ENCODE measurements around the gene HNRNPR.

HNRNPR gene

DNA sequence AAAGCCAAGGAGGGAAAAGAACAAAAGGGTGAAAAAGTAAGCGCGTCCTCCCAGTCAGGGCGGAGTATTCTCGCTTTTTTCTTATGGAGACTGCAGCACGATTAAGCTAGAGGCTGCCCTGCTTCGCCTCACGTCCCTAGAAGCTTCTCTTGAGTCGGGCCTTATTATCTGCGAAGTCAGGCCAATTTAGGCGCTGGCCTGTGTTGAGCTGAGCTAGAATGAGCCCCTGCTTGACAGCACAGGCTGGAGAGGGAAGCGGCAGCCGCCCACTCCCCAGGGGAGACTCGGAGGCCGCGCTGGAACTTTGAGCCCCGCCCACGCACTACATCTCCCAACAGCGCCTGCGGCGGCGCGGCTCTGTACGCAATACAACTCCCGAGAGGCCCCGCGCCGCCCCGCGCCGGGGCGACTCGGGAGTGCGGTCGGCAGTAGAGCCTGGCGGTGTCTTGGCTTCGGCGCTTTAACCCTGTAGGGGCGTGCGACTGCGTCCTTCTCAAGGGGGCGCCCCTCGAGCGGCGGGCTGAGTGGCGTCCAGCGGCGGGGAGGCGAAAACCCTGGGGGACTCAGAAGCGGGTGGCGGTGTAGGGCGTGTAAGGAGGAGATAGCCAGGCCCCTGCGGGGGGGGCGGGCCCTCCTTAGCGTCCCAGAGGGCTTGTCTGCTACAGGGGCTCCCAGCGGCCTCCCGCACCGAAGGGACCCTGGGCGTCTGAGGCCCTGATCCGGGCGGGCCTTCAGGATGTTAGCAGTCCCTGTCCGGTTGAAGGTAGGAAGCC lies 24.7 kb upstream of the HNRNPR start:
- H3K4me1 ChIP-seq (ENCODE audit: control insufficient read depth, insufficient read depth, low read length) = peaks cover 7% of the 10 kb centered on the region; the same call in 1 of the 2 replicates

DNA sequence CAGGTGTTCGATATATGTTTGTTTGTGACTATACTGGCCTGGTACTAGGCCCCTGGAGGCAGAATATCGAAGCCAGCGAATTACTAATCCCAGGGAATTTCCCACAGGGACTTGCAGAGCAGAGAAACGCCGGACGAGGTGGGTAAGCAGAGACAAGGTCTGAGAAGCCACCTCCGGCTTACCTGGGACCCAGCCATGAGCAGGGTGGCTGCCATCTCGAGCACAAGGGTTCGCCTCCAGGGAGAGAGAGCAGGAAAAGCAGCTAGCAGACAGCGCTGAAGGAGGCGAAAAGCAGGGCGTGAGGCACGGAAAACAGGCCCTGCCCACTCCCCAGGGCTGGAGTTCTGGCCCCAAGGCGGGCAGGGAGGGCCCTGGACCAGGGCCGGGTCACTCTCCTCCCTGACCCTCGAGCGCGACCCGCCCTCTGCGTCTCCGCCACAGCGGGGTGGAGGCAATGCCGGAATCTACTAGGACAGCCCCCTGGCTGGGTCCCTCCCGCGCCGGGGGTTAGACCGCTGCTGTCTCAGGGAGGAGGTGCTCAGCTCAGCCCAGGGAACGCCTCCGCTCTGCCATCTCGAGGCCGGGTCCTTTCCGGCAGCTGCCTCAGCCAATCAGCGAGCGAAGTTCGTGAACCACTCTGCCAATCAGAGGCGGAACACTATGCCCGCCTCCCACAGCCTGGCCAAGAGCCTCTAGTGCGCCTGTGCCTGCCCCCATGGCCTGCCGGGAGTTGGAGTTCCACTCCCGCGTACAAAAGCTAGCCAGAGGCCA lies 23.9 kb upstream of the HNRNPR start:
- Histone ChIP-seq H3K4me1 (ENCODE audit: control insufficient read depth, insufficient read depth, low read length) (peaks cover 7% of the 10 kb centered on the region; the same call in 1 of the 2 replicates), H3K36me3 (ENCODE audit: control insufficient read depth, insufficient read depth, low read length) (no peaks in the 10 kb centered on the region), H3K4me3 (ENCODE audit: low read length) (peak overlapping the region; percentile 65), H3K27ac (ENCODE audit: low read length) (no peak overlapping the region), H3K27me3 (ENCODE audit: control insufficient read depth, insufficient read depth, low read length) (peaks cover 47% of the 10 kb centered on the region), H3K9me3 (ENCODE audit: control insufficient read depth, insufficient read depth, low read length) (peaks cover under 1% of the 10 kb centered on the region)
- WGBS (ENCODE audit: insufficient coverage, insufficient read length) = no CpG with 5 or more reads among the region's 41 CpGs
- peak; percentile 98 for DNase-seq (ENCODE audit: low read depth, low spot score)

More for the DNA sequence above, 24.7 kb upstream of the HNRNPR start:
- WGBS (ENCODE audit: insufficient coverage, insufficient read length) = no CpG with 5 or more reads among the region's 61 CpGs
- peak; percentile 75 for DNase-seq (ENCODE audit: low read depth, low spot score)
- H3K9me3 ChIP-seq (ENCODE audit: control insufficient read depth, insufficient read depth, low read length) = no peaks in the 10 kb centered on the region
- peak overlapping the region; percentile 65; the same call in 1 of the 2 replicates for H3K4me3 ChIP-seq (ENCODE audit: low read length)
- H3K27ac ChIP-seq (ENCODE audit: low read length) = no peak overlapping the region
- H3K27me3 ChIP-seq (ENCODE audit: control insufficient read depth, insufficient read depth, low read length) = peaks cover 51% of the 10 kb centered on the region
- no peaks in the 10 kb centered on the region for H3K36me3 ChIP-seq (ENCODE audit: control insufficient read depth, insufficient read depth, low read length)

DNA sequence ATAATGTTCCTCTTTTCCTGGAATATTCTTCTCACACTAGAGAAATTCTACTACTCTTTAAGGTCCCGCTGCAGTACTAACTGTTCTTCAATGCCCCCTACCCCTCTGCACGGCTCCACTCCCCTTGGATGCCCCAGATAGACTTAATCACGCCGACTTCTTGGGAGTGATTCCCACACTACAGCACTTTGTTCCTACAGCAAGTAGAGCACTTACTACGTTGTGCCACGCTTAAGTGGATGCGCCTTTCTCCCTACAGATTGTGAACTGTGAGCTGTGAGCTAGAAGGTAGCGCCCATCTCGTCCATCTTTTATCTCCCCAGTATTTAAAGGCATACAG lies 23.3 kb upstream of the HNRNPR start:
- Histone ChIP-seq H3K9me3 (ENCODE audit: control insufficient read depth, insufficient read depth, low read length) (peaks cover 5% of the 10 kb centered on the region), H3K4me3 (ENCODE audit: low read length) (no peak overlapping the region; the same call in 1 of the 2 replicates), H3K36me3 (ENCODE audit: control insufficient read depth, insufficient read depth, low read length) (no peaks in the 10 kb centered on the region), H3K27ac (ENCODE audit: low read length) (no peak overlapping the region), H3K4me1 (ENCODE audit: control insufficient read depth, insufficient read depth, low read length) (peaks cover 7% of the 10 kb centered on the region; the same call in 1 of the 2 replicates), H3K27me3 (ENCODE audit: control insufficient read depth, insufficient read depth, low read length) (peaks cover 43% of the 10 kb centered on the region)
- no CpG with 5 or more reads among the region's 9 CpGs for WGBS (ENCODE audit: insufficient coverage, insufficient read length)
- no peak for DNase-seq (ENCODE audit: low read depth, low spot score)

DNA sequence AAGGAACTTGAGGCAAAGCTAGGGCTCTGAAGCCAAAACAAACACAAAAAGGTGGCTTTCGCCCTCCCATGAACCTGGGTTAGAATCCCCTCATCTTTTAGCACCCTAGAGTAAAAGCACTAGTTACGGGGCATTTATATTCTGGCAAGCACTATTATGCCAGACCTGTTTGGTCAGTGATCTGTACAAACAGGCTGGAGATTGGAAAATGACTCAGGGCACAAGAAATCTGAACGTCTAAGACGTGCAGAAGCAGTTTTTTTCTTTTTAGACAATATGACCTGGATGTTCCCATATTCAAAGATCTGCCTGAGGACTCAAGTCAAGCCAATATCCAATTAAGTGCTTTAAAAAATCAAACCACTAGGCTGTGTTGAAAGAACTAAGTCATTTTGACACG lies 22.5 kb upstream of the HNRNPR start:
- Histone ChIP-seq H3K4me3 (ENCODE audit: low read length) (no peak overlapping the region), H3K36me3 (ENCODE audit: control insufficient read depth, insufficient read depth, low read length) (0 out of 2 replicates have a peak, but pooled peaks cover 3% of the 10 kb centered on the region), H3K9me3 (ENCODE audit: control insufficient read depth, insufficient read depth, low read length) (peaks cover 12% of the 10 kb centered on the region), H3K4me1 (ENCODE audit: control insufficient read depth, insufficient read depth, low read length) (0 out of 2 replicates have a peak, but pooled peaks cover 3% of the 10 kb centered on the region), H3K27ac (ENCODE audit: low read length) (no peak overlapping the region), H3K27me3 (ENCODE audit: control insufficient read depth, insufficient read depth, low read length) (peaks cover 36% of the 10 kb centered on the region)
- DNase-seq (ENCODE audit: low read depth, low spot score) = no peak
- no CpG with 5 or more reads among the region's 5 CpGs for whole genome bisulfite sequencing (ENCODE audit: insufficient coverage, insufficient read length)

DNA sequence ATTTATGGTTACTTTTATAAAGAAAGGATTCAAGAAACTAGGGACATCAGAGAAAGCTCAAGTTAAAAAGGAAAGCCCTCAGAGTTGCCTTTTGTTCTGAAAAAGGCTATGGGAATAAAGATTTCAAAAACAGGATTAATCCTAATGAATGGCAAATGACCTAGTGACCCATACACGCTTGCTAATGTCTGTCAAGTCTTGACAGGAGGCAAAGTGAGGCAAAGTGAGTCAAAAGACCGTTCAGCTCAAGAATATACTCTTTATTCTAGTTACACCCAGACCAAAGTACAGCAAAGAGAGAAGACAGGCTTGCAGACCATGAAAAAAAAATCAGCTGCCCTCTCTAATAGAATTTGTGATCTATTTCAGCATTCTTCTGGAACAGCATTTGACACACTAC lies 22.1 kb upstream of the HNRNPR start:
- no CpG with 5 or more reads among the region's 2 CpGs for WGBS (ENCODE audit: insufficient coverage, insufficient read length)

DNA sequence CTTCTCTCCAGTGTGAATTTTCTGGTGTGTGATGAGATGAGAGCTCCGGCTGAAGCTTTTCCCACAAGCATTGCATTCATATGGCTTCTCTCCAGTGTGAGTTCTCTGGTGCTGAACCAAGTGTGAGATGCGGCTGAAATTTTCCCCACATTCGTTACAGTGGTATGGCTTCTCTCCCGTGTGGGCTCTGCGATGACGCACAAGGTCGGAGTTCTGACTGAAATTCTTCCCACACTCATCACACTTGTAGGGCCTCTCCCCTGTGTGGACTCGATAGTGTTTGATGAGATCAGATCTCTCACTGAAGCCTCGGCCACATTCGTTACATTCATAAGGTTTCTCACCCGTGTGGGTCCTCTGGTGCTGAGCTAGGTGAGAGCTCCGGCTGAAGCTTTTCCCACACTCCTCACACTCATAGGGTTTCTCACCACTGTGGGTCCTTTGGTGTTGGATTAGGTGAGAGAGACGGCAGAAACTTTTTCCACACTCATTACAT lies 18.2 kb upstream of the HNRNPR start:
- Histone ChIP-seq H3K4me3 (ENCODE audit: low read length) (no peak overlapping the region), H3K4me1 (ENCODE audit: control insufficient read depth, insufficient read depth, low read length) (no peaks in the 10 kb centered on the region), H3K27me3 (ENCODE audit: control insufficient read depth, insufficient read depth, low read length) (peaks cover 43% of the 10 kb centered on the region), H3K36me3 (ENCODE audit: control insufficient read depth, insufficient read depth, low read length) (0 out of 2 replicates have a peak, but pooled peaks cover 3% of the 10 kb centered on the region), H3K27ac (ENCODE audit: low read length) (no peak overlapping the region), H3K9me3 (ENCODE audit: control insufficient read depth, insufficient read depth, low read length) (peaks cover 26% of the 10 kb centered on the region)
- WGBS (ENCODE audit: insufficient coverage, insufficient read length) = no CpG with 5 or more reads among the region's 13 CpGs
- DNase-seq (ENCODE audit: low read depth, low spot score) = no peak

More for the DNA sequence above, 22.1 kb upstream of the HNRNPR start:
- Histone ChIP-seq H3K4me1 (ENCODE audit: control insufficient read depth, insufficient read depth, low read length) (0 out of 2 replicates have a peak, but pooled peaks cover under 1% of the 10 kb centered on the region), H3K27me3 (ENCODE audit: control insufficient read depth, insufficient read depth, low read length) (peaks cover 37% of the 10 kb centered on the region), H3K4me3 (ENCODE audit: low read length) (no peak overlapping the region), H3K27ac (ENCODE audit: low read length) (no peak overlapping the region), H3K9me3 (ENCODE audit: control insufficient read depth, insufficient read depth, low read length) (peaks cover 17% of the 10 kb centered on the region), H3K36me3 (ENCODE audit: control insufficient read depth, insufficient read depth, low read length) (0 out of 2 replicates have a peak, but pooled peaks cover 3% of the 10 kb centered on the region)
- DNase-seq (ENCODE audit: low read depth, low spot score) = no peak

DNA sequence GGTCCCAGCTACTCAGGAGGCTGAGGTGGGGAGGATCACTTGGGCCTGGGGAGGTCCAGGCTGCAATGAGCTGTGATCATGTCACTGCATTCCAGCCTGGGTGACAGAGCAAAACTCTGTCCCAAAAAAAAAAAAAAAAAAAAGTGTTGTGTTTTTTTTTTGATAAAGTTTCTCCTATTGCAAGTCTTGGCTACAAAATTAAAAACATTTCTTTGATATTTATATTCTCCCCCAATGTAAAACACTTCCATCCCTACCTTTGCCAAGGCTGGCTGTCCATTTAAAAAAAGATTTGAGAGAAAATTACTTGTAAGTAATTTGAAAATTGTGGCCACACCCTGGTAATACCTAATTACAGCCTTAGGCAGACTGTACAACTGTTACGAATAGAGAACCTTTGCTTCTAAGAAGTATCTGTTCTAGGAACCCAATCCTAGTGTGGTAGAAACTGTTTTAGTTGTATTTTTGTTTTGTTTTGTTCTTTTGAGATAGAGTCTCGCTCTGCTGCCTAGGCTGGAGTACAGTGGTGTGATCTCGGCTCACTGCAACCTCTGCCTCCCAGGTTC lies 14.3 kb upstream of the HNRNPR start:
- Histone ChIP-seq H3K27me3 (ENCODE audit: control insufficient read depth, insufficient read depth, low read length) (peaks cover 66% of the 10 kb centered on the region), H3K9me3 (ENCODE audit: control insufficient read depth, insufficient read depth, low read length) (peaks cover 26% of the 10 kb centered on the region), H3K27ac (ENCODE audit: low read length) (no peak overlapping the region), H3K4me1 (ENCODE audit: control insufficient read depth, insufficient read depth, low read length) (no peaks in the 10 kb centered on the region), H3K36me3 (ENCODE audit: control insufficient read depth, insufficient read depth, low read length) (0 out of 2 replicates have a peak, but pooled peaks cover 3% of the 10 kb centered on the region), H3K4me3 (ENCODE audit: low read length) (no peak overlapping the region)
- no peak for DNase-seq (ENCODE audit: low read depth, low spot score)
- WGBS (ENCODE audit: insufficient coverage, insufficient read length) = no CpG with 5 or more reads among the region's 3 CpGs

DNA sequence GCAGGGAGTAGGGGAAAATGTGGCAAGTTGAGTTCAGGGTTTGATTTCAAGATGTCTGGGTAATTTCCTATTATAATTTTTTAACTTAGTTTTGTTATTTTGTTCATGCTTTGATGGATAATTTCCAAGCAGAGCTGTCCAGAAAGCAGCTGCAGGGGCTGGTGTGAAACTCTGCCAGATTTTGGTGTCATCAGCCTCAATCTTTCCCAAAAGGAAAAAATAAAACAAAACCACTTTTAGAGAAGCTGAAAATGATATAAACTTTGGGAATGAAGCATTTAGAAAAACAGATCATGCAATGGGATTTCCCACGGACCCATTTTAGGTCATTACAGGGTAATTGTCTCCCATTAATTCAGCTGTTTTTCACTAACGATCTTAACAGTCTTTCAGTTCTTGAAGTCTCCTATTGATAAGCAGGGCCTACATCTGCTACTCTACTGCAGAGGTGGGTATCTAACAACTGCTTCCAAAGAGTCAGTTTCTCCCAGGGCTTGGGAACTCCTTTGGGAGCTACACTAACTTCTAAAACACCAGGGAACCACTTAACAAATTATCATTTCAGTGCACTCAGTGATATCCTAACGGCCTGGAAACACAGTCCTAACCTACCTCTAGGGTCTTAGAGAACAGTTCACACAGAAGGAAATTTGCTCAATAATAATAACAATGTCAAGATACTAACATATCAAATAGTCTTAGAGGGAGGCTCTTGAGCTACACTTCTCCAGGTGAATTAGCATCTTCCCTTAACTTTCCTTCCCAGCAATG lies 13.2 kb upstream of the HNRNPR start:
- no CpG with 5 or more reads among the region's 3 CpGs for WGBS (ENCODE audit: insufficient coverage, insufficient read length)
- no peak overlapping the region for H3K27ac ChIP-seq (ENCODE audit: low read length)
- DNase-seq (ENCODE audit: low read depth, low spot score) = peak; percentile 57

DNA sequence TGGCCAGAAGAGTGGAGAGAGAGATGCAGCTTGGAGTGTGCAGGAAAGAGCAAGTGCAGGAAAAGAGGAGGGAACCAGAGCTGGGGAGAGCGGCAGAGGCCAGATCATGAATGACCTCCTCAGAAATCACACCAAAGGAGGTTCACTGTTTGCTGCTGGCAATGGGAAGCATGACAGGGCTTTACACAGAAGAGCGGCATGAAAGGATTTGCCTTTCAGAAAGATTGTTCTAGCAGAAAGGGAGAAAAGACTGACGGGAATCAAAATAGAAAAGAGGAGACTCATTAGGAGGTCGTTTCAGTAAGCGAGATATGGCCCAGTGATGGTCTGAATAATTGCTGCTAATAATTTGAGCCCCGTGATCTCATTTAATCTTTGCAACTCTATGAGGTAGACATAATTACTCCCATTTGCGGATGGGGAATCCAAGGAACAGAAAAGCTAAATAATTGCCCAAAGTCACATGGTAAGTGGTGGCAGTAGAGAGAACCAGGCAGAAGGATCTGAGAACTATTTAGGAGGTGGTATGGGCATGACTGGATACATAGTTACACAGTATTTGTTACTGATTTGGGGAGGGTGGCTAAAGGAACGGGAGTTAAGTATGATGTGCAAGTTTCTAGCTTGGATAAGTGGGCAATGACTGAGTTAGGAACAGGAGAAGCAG lies 12.5 kb upstream of the HNRNPR start:
- Histone ChIP-seq H3K9me3 (ENCODE audit: control insufficient read depth, insufficient read depth, low read length) (peaks cover 14% of the 10 kb centered on the region), H3K27me3 (ENCODE audit: control insufficient read depth, insufficient read depth, low read length) (peaks cover 76% of the 10 kb centered on the region), H3K4me3 (ENCODE audit: low read length) (no peak overlapping the region), H3K36me3 (ENCODE audit: control insufficient read depth, insufficient read depth, low read length) (no peaks in the 10 kb centered on the region), H3K4me1 (ENCODE audit: control insufficient read depth, insufficient read depth, low read length) (no peaks in the 10 kb centered on the region), H3K27ac (ENCODE audit: low read length) (no peak overlapping the region)
- DNase-seq (ENCODE audit: low read depth, low spot score) = no peak
- WGBS (ENCODE audit: insufficient coverage, insufficient read length) = no CpG with 5 or more reads among the region's 8 CpGs

More for the DNA sequence above, 13.2 kb upstream of the HNRNPR start:
- no peaks in the 10 kb centered on the region for H3K4me1 ChIP-seq (ENCODE audit: control insufficient read depth, insufficient read depth, low read length)
- 0 out of 2 replicates have a peak, but pooled peaks cover 3% of the 10 kb centered on the region for H3K36me3 ChIP-seq (ENCODE audit: control insufficient read depth, insufficient read depth, low read length)
- H3K27me3 ChIP-seq (ENCODE audit: control insufficient read depth, insufficient read depth, low read length) = peaks cover 70% of the 10 kb centered on the region
- H3K9me3 ChIP-seq (ENCODE audit: control insufficient read depth, insufficient read depth, low read length) = peaks cover 20% of the 10 kb centered on the region
- no peak overlapping the region for H3K4me3 ChIP-seq (ENCODE audit: low read length)

Measured in iPS DF 6.9 (cell line).